K562 (cell line): ENCODE results near the gene TRIP6. TPM values are rescaled to one million over a fixed set of nuclear protein-coding genes. Genes with fewer than 3 reads are reported as not detected.
A peak's percentile ranks its signal among the peaks of the same experiment; 100 is the strongest.

ENCODE experiments used
- ARID2 ChIP-seq: fragments of 450-650 bp; IDR thresholded peaks from 2 replicates; pipeline ENCODE4 v1.6.1; 2017; ENCODE audit warnings: antibody characterized with exemption, mild to moderate bottlenecking
- CXXC5 ChIP-seq: fragments of 250-450 bp; sonication (Bioruptor Pico); IDR thresholded peaks from 2 replicates; pipeline ENCODE4 v1.8.0; 2022; ENCODE audit warnings: inconsistent platforms, mild to moderate bottlenecking, moderate library complexity
- HDAC2 ChIP-seq: fragments of 450-650 bp; IDR thresholded peaks from 2 replicates; pipeline ENCODE4 v1.6.1; 2016; ENCODE audit warnings: mild to moderate bottlenecking
- HMG20B ChIP-seq: fragments of 250-450 bp; sonication (Bioruptor Pico); IDR thresholded peaks from 2 replicates; pipeline ENCODE4 v1.5.0; 2021; ENCODE audit warnings: mild to moderate bottlenecking
- NONO ChIP-seq, 2 experiments: fragments of 200-400 bp in 1 of 2; fragments of 450-650 bp in 1 of 2; formaldehyde crosslinking in 1 of 2; IDR thresholded peaks; 2 replicates each; pipeline ENCODE4 v1.6.1; 2017; ENCODE audit warnings: low read depth in 2 of 2, mild to moderate bottlenecking in 2 of 2, moderate library complexity in 2 of 2, low read length in 1 of 2
- PCBP2 ChIP-seq: fragments of 200-400 bp; formaldehyde crosslinking; IDR thresholded peaks from 2 replicates; pipeline ENCODE4 v1.6.1; 2018; ENCODE audit warnings: low read length, low read depth, mild to moderate bottlenecking, moderate library complexity; ENCODE audit not compliant: poor library complexity, severe bottlenecking
- POLR3G ChIP-seq: IDR thresholded peaks from 2 replicates; pipeline ENCODE4 v1.6.1; 2011; ENCODE audit not compliant: insufficient read length, insufficient replicate concordance; ENCODE audit errors: extremely low read depth
- PRPF4 ChIP-seq: fragments of 200-400 bp; formaldehyde crosslinking; IDR thresholded peaks from one replicate; pipeline ENCODE4 v1.6.1; 2017; ENCODE audit warnings: low read length, low read depth, mild to moderate bottlenecking; ENCODE audit not compliant: insufficient read depth, poor library complexity, severe bottlenecking
- RHOXF2B ChIP-seq: fragments of 250-450 bp; sonication (Bioruptor Pico); conservative IDR thresholded peaks from 2 replicates; pipeline ENCODE4 v1.5.1; 2021
- SRSF9 ChIP-seq: fragments of 200-400 bp; formaldehyde crosslinking; IDR thresholded peaks from 2 replicates; pipeline ENCODE4 v1.6.1; 2017; ENCODE audit warnings: low read depth, low read length, borderline replicate concordance
- THRAP3 ChIP-seq: fragments of 450-650 bp; IDR thresholded peaks from 2 replicates; pipeline ENCODE4 v1.6.1; 2016; ENCODE audit warnings: mild to moderate bottlenecking, inconsistent platforms, borderline replicate concordance
- YY1 ChIP-seq, 3 experiments: IDR thresholded peaks; 2 replicates each; pipeline ENCODE4 v1.6.1; 2011; ENCODE audit warnings: low read length in 2 of 3, mild to moderate bottlenecking in 2 of 3, moderate library complexity in 2 of 3, borderline replicate concordance in 1 of 3, control low read depth in 1 of 3, low read depth in 1 of 3; ENCODE audit not compliant: insufficient read depth in 3 of 3, insufficient replicate concordance in 2 of 3, control insufficient read depth in 1 of 3, insufficient read length in 1 of 3; ENCODE audit errors: extremely low read depth in 1 of 3
- ZNF174 ChIP-seq: fragments of 250-450 bp; sonication (Bioruptor Pico); IDR thresholded peaks from 2 replicates; pipeline ENCODE4 v1.4.0; 2020; ENCODE audit warnings: mild to moderate bottlenecking
- ZNF197 ChIP-seq: fragments of 200-800 bp; sonication (Bioruptor generic); IDR thresholded peaks from 2 replicates; pipeline ENCODE4 v1.6.1; 2016; ENCODE audit warnings: low read depth, missing genetic modification characterization, missing compliant biosample characterization
- ZNF41 ChIP-seq: fragments of 250-450 bp; sonication (Bioruptor Pico); conservative IDR thresholded peaks from 2 replicates; pipeline ENCODE4 v1.4.0; 2020; ENCODE audit warnings: mild to moderate bottlenecking
- ZNF699 ChIP-seq: fragments of 250-450 bp; sonication (Bioruptor Pico); IDR thresholded peaks from 2 replicates; pipeline ENCODE4 v1.8.0; 2021; ENCODE audit warnings: mild to moderate bottlenecking, moderate library complexity; ENCODE audit not compliant: insufficient replicate concordance
- polyA plus RNA-seq, 8 experiments: library from polyadenylated mRNA; depleted of rRNA in 4 of 8; stranded (reverse) in 5 of 8; unstranded in 3 of 8; fragments of >200 nt; fragmentation: Nextera tagmentation in 2 of 8; fragmentation: Illumina TruSeq in 1 of 8; extraction: Ambion mirVana in 2 of 8; extraction: Trizol in 1 of 8; gene quantifications; 2 replicates each; pipeline versions ENCODE4 v1.2.1 to v1.2.3, GENCODE V29; 2011 to 2014; ENCODE audit warnings: inconsistent platforms in 1 of 8, missing spikeins in 1 of 8
- total RNA-seq, 7 experiments: library from RNA; depleted of rRNA in 6 of 7; stranded (reverse); fragments of >200 nt in 6 of 7; fragmentation: Illumina TruSeq in 2 of 7; extraction: Trizol in 2 of 7; gene quantifications; 2 replicates each; pipeline versions ENCODE4 v1.2.1 to v1.2.3, GENCODE V29; 2011 to 2021; ENCODE audit warnings: low replicate concordance in 1 of 7
- TF ChIP-seq, protein P1 (sequence below): sonication (generic); formaldehyde crosslinking; IDR thresholded peaks from 2 replicates; pipeline ENCODE4 v1.5.0; 2020; ENCODE audit warnings: missing genetic modification reagents
- TF ChIP-seq, protein P2 (sequence below): fragments of 250-450 bp; sonication (Bioruptor Pico); IDR thresholded peaks from 2 replicates; pipeline ENCODE4 v1.4.0; 2020
- TF ChIP-seq, protein P3 (sequence below): IDR thresholded peaks from 2 replicates; pipeline ENCODE4 v1.6.1; 2012; ENCODE audit warnings: low read depth, low read length, improper control_type of control experiment, borderline replicate concordance

The TRIP6 gene
- total and polyA plus RNA-seq, 9 of the 15 experiments (the other 6 are each of a cell fraction or from before 2014, with no cell fraction given), result 5.9 to 141 (median 54.0) TPM

DNA sequence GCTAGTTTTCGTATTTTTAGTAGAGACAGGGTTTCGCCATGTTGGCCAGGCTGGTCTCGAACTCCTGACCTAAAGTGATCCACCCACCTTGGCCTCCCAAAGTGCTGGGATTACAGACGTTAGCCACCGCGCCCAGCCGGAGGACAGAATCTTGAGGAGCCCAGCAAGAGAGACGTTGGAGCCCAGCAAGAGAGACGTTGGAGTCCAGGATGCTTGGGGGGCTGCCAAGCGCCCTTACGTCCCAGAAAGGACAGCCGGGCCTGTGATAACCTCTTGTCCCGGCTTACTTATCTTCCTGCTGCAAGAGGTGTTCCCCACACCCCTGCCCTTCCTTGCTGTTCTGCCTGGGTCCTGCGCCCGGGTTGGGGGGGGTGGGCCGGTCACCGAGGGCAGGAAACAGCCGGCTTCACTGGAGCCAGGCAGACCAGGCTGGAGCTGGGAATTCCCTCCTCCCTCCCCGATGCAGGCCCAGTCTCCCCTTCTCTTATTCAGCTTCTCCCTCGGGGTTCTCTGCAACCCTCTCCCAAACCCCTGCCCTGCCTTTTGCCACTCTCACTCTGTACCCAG is 38.0 kb upstream of the TRIP6 start (continued):
- TF ChIP-seq PCBP2 (no peak), POLR3G (no peak), YY1 (IDR thresholded peaks at IDR 0.05; ENCODE audit: borderline replicate concordance in 1 of 3, control insufficient read depth in 1 of 3, extremely low read depth in 1 of 3, insufficient read depth in 3 of 3, insufficient read length in 1 of 3, insufficient replicate concordance in 2 of 3, low read depth in 1 of 3, low read length in 2 of 3) (no peak), ZNF41 (no peak), ZNF174 (CRISPR knock-in tag) (no peak), ZNF197 (no peak), HMG20B (CRISPR knock-in tag) (no peak), ARID2 (no peak), RHOXF2B (no peak), SRSF9 (no peak), HDAC2 (peak; percentile 63; the same call in 1 of the 2 replicates), PRPF4 (no peak), ZNF699 (CRISPR knock-in tag) (no peak), NONO (IDR thresholded peaks at IDR 0.05; ENCODE audit: low read depth in 2 of 2, low read length in 1 of 2) (peak in 1 of 2 experiments; percentile 73; a peak in 1 of 4 replicates), CXXC5 (peak; percentile 93), THRAP3 (no peak)
- TF ChIP-seq, protein P1, sequence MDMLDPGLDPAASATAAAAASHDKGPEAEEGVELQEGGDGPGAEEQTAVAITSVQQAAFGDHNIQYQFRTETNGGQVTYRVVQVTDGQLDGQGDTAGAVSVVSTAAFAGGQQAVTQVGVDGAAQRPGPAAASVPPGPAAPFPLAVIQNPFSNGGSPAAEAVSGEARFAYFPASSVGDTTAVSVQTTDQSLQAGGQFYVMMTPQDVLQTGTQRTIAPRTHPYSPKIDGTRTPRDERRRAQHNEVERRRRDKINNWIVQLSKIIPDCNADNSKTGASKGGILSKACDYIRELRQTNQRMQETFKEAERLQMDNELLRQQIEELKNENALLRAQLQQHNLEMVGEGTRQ (CRISPR knock-in tag), result no peak
- TF ChIP-seq, protein P2, sequence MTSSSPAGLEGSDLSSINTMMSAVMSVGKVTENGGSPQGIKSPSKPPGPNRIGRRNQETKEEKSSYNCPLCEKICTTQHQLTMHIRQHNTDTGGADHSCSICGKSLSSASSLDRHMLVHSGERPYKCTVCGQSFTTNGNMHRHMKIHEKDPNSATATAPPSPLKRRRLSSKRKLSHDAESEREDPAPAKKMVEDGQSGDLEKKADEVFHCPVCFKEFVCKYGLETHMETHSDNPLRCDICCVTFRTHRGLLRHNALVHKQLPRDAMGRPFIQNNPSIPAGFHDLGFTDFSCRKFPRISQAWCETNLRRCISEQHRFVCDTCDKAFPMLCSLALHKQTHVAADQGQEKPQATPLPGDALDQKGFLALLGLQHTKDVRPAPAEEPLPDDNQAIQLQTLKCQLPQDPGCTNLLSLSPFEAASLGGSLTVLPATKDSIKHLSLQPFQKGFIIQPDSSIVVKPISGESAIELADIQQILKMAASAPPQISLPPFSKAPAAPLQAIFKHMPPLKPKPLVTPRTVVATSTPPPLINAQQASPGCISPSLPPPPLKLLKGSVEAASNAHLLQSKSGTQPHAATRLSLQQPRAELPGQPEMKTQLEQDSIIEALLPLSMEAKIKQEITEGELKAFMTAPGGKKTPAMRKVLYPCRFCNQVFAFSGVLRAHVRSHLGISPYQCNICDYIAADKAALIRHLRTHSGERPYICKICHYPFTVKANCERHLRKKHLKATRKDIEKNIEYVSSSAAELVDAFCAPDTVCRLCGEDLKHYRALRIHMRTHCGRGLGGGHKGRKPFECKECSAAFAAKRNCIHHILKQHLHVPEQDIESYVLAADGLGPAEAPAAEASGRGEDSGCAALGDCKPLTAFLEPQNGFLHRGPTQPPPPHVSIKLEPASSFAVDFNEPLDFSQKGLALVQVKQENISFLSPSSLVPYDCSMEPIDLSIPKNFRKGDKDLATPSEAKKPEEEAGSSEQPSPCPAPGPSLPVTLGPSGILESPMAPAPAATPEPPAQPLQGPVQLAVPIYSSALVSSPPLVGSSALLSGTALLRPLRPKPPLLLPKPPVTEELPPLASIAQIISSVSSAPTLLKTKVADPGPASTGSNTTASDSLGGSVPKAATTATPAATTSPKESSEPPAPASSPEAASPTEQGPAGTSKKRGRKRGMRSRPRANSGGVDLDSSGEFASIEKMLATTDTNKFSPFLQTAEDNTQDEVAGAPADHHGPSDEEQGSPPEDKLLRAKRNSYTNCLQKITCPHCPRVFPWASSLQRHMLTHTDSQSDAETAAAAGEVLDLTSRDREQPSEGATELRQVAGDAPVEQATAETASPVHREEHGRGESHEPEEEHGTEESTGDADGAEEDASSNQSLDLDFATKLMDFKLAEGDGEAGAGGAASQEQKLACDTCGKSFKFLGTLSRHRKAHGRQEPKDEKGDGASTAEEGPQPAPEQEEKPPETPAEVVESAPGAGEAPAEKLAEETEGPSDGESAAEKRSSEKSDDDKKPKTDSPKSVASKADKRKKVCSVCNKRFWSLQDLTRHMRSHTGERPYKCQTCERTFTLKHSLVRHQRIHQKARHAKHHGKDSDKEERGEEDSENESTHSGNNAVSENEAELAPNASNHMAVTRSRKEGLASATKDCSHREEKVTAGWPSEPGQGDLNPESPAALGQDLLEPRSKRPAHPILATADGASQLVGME (CRISPR knock-in tag), result no peak
- TF ChIP-seq, protein P3, sequence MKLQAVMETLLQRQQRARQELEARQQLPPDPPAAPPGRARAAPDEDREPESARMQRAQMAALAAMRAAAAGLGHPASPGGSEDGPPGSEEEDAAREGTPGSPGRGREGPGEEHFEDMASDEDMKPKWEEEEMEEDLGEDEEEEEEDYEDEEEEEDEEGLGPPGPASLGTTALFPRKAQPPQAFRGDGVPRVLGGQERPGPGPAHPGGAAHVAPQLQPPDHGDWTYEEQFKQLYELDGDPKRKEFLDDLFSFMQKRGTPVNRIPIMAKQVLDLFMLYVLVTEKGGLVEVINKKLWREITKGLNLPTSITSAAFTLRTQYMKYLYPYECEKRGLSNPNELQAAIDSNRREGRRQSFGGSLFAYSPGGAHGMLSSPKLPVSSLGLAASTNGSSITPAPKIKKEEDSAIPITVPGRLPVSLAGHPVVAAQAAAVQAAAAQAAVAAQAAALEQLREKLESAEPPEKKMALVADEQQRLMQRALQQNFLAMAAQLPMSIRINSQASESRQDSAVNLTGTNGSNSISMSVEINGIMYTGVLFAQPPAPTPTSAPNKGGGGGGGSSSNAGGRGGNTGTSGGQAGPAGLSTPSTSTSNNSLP, result no peak
